ENCODE results near the gene SLC23A2.

DNA sequence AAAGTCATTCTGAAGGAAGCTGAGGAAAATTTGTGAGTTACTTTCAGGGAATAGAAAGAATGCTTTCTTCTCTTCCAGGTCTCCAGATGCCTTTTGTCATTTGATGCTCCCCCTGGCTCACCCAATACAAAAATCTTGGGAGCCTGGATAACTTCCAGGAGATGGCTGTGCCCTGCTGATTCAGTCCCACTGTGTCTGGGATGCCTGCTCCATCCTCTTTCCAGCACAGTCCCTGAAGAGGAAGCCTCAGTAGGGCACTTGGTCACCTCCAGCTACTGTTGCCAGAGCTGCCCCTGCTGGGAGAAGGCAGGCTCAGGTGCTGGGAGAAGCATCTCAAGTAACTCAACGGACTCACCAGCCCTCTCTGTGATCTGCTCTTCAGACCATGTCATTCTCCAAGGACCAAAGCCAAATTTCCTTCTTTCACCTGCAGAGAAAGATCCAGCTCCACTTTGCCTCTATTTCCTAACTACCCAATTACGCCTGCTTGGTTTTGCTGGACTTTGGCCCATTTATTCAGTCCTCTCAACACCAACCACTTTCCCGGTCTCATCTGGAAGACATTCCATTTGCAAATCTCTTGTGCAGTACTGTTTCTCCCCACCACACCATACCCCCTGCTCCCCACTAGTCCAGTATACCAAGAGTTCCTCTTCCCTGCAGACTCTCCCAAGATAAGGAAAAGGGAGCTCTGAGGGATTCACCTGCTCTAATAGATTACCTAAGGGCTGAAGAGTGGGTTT is 53.3 kb downstream of the SLC23A2 start:
- no peak for TF ChIP-seq CTBP1 (IDR thresholded peaks at IDR 0.05; ENCODE audit: borderline replicate concordance)
- no peak for TF ChIP-seq FOXA1 (IDR thresholded peaks at IDR 0.05)
- no peak for TF ChIP-seq HDGF (IDR thresholded peaks at IDR 0.05; ENCODE audit: borderline replicate concordance)
- no peak for TF ChIP-seq FOXK2 (IDR thresholded peaks at IDR 0.05)
- no peak for TF ChIP-seq SUZ12 (IDR thresholded peaks at IDR 0.05)
- TF ChIP-seq, protein P1, sequence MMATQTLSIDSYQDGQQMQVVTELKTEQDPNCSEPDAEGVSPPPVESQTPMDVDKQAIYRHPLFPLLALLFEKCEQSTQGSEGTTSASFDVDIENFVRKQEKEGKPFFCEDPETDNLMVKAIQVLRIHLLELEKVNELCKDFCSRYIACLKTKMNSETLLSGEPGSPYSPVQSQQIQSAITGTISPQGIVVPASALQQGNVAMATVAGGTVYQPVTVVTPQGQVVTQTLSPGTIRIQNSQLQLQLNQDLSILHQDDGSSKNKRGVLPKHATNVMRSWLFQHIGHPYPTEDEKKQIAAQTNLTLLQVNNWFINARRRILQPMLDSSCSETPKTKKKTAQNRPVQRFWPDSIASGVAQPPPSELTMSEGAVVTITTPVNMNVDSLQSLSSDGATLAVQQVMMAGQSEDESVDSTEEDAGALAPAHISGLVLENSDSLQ (IDR thresholded peaks at IDR 0.05), result no peak
